ENCODE results near the gene ALDH9A1.
A peak's percentile ranks its signal among the peaks of the same experiment; 100 is the strongest.
"Not testable (repeated sequence)": the region's sequence is repeated elsewhere in the genome, so short reads cannot be mapped to it uniquely, and the experiment has no call there.

Gene ALDH9A1

GRCh38 chr1:165644064-165644735 lies 54.2 kb downstream of the ALDH9A1 start:
- DNase-seq: no peak

GRCh38 chr1:165641231-165641987 lies 57.0 kb downstream of the ALDH9A1 start:
- no peak for DNase-seq

- no peak for DNase-seq
These were observed 58.3 kb downstream of the ALDH9A1 start for GRCh38 chr1:165639821-165640623.

GRCh38 chr1:165638211-165638610 lies 60.2 kb downstream of the ALDH9A1 start:
- DNase-seq: not testable (repeated sequence)

GRCh38 chr1:165637427-165637826 lies 60.9 kb downstream of the ALDH9A1 start:
- DNase-seq: no peak

- DNase-seq: no peak
These were observed 62.5 kb downstream of the ALDH9A1 start for GRCh38 chr1:165635823-165636222.

GRCh38 chr1:165635329-165635728 lies 63.0 kb downstream of the ALDH9A1 start:
- DNase-seq: no peak

GRCh38 chr1:165634154-165634921 lies 64.0 kb downstream of the ALDH9A1 start:
- no peak for DNase-seq

GRCh38 chr1:165633614-165634013 lies 64.7 kb downstream of the ALDH9A1 start:
- no peak for DNase-seq

GRCh38 chr1:165632491-165632890 lies 65.9 kb downstream of the ALDH9A1 start:
- no peak for DNase-seq

GRCh38 chr1:165632152-165632469 lies 66.3 kb downstream of the ALDH9A1 start:
- no peak for DNase-seq

GRCh38 chr1:165631342-165632151 lies 66.8 kb downstream of the ALDH9A1 start:
- DNase-seq: peak; percentile 77 to 81

- peak; percentile 77 to 83 for DNase-seq
These were observed 67.6 kb downstream of the ALDH9A1 start, which contains the start of gene MGST3 for GRCh38 chr1:165630629-165631341. TSS of gene MGST3 (plus strand) at chr1:165631234. CDS start at chr1:165649848, 18,614 bp downstream.

- DNase-seq: no peak
These were observed 68.3 kb downstream of the ALDH9A1 start for GRCh38 chr1:165629848-165630628.

GRCh38 chr1:165629151-165629550 lies 69.2 kb downstream of the ALDH9A1 start:
- DNase-seq: no peak

- no peak for DNase-seq
These were observed 70.1 kb downstream of the ALDH9A1 start for GRCh38 chr1:165628147-165628822.

GRCh38 chr1:165624441-165624840 lies 73.9 kb downstream of the ALDH9A1 start:
- DNase-seq: no peak

GRCh38 chr1:165623624-165624023 lies 74.7 kb downstream of the ALDH9A1 start:
- no peak for DNase-seq

GRCh38 chr1:165619647-165620151 lies 78.7 kb downstream of the ALDH9A1 start:
- DNase-seq: no peak

All from bone marrow (tissue), 2 donors.